Activated naive CD8-positive, alpha-beta T cell treated with anti-CD3 and anti-CD28 coated beads for 36 hours (primary cell): ENCODE data around the gene GPC6. TPM values are rescaled to one million over a fixed set of nuclear protein-coding genes. Genes with fewer than 3 reads are reported as not detected.

ENCODE experiments used
- DNase-seq: peaks from one replicate; pipeline ENCODE4 v3.0.0; 2021
- H3K27ac Mint-ChIP-seq: one replicate; pipeline ENCODE4 v1.8.0; 2022; ENCODE audit warnings: mild to moderate bottlenecking, moderate library complexity, mixed read lengths
- H3K27me3 Mint-ChIP-seq: one replicate; pipeline ENCODE4 v1.8.0; 2022; ENCODE audit warnings: mild to moderate bottlenecking, mixed read lengths
- H3K36me3 Mint-ChIP-seq: one replicate; pipeline ENCODE4 v1.8.0; 2021; ENCODE audit warnings: mild to moderate bottlenecking, mixed read lengths
- H3K4me1 Mint-ChIP-seq: one replicate; pipeline ENCODE4 v1.8.0; 2021; ENCODE audit warnings: mixed read lengths
- H3K4me3 Mint-ChIP-seq: one replicate; pipeline ENCODE4 v1.8.0; 2022; ENCODE audit warnings: mild to moderate bottlenecking, moderate library complexity, mixed read lengths
- H3K9me3 Mint-ChIP-seq: one replicate; pipeline ENCODE4 v1.8.0; 2022; ENCODE audit warnings: mixed read lengths
- total RNA-seq, 2 experiments: library from RNA; stranded (reverse); gene quantifications; one replicate each; pipeline ENCODE4 v1.2.3, GENCODE V29; 2021

The GPC6 gene
- total RNA-seq, 2 experiments from 2014 or later: not detected

DNA sequence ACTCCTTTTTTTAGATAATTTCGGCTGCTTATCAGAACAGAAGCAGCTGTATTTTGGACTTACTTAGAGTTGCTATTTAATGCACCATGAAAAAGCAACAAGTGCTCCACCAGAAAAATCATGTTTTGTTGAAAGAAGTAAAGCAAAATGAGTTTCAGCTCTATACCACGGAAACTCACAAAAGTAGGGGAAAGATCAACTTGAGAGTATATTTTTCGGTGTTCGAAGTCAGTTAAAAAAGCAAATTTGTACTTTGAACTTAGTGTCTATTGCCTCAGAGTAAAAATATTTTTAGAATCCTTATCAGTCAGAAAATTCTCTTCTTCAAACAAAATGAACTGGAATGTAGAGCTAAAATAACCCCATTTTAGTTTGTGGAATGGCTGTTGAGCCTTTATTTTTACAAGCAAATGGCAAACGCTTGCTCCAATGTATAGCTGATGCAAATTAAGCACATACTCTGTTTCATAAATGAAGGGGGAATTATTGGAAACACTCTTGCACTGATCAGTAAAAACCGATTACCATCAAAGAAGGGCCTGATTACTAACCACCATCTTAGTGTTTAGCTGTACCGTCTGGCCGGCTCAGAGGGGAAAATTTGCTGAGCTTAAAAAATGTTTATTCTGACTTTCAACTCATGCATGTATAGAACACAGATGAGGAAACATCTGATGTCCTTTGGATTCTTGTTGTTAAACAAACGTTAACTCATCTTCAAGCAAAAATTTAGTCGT, 540.7 kb downstream of the GPC6 start:
- no peak for DNase-seq
- Mint-ChIP-seq H3K27me3 (peaks cover 12% of the 10 kb centered on the region), H3K4me1 (no peaks in the 10 kb centered on the region), H3K9me3 (no peaks in the 10 kb centered on the region), H3K36me3 (no peaks in the 10 kb centered on the region), H3K4me3 (no peak overlapping the region), H3K27ac (no peak overlapping the region)

DNA sequence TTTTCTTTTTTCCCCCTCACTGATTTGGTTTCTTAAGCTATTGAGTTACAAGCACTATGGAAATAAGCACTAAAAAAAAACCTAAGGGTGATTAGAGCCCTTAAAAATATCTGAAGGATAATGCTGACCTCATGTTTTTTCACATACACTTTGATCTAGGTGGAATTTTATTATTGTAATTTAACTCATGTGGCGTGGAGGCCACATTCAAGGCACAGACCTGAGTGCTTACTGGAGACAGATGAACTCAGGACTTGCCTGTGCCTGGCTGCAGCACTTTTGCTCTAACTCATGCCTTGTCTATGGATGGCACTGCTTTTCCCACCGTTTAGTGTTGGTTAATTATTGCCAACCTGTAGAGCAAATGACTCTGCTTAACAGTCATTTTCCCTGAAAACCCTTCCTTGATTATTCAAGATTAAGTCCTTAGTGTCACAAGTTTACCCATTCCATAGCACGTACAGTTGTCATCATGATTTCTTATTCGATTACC, 541.4 kb downstream of the GPC6 start:
- H3K36me3 Mint-ChIP-seq: no peaks in the 10 kb centered on the region
- peaks cover 15% of the 10 kb centered on the region for H3K27me3 Mint-ChIP-seq
- DNase-seq: no peak
- H3K4me1 Mint-ChIP-seq: no peaks in the 10 kb centered on the region
- H3K27ac Mint-ChIP-seq: no peak overlapping the region
- H3K4me3 Mint-ChIP-seq: no peak overlapping the region
- H3K9me3 Mint-ChIP-seq: no peaks in the 10 kb centered on the region

DNA sequence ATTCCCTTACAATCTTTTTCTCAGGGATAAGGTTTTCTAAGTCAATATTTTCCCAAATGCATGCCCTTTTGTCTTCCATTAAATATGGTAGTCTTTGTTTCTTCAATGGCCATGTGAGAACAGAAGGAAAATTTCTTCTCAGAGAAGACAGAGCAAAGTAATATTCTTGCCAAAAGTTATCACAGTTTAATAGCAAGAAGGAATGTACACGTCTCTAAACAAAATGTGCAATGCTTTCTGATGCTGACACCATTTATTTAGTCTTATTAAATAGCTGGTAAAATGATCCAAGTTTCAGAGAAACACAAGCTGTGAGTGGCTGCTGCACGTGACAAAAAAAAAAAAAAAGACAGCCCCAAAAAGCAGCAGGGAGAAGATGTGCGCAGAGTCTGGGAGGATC, 542.5 kb downstream of the GPC6 start:
- Mint-ChIP-seq H3K36me3 (no peaks in the 10 kb centered on the region), H3K4me1 (no peaks in the 10 kb centered on the region), H3K9me3 (no peaks in the 10 kb centered on the region), H3K4me3 (no peak overlapping the region), H3K27me3 (peaks cover 11% of the 10 kb centered on the region), H3K27ac (no peak overlapping the region)
- DNase-seq: no peak

DNA sequence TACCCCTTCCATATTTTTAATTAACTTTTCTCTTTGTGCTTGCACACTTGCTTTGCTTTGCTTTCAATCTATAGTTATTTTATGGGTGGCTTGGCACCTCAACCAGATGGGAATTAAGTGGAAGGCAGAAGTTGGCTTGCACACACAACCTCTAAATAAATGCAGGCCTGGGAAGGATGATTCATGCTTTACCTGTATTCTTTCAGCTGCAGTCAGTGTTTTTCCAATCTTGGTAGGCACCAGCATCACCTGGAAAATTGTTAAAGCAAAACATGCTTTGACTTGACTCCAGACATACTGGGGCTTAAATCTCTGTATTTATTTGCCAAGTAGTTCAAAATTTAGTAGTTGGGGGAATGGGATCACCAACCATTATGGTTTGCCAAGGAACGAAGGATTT, 543.0 kb downstream of the GPC6 start:
- Mint-ChIP-seq H3K4me1 (no peaks in the 10 kb centered on the region), H3K27me3 (peaks cover 16% of the 10 kb centered on the region), H3K36me3 (no peaks in the 10 kb centered on the region), H3K27ac (no peak overlapping the region), H3K4me3 (no peak overlapping the region), H3K9me3 (no peaks in the 10 kb centered on the region)
- no peak for DNase-seq

DNA sequence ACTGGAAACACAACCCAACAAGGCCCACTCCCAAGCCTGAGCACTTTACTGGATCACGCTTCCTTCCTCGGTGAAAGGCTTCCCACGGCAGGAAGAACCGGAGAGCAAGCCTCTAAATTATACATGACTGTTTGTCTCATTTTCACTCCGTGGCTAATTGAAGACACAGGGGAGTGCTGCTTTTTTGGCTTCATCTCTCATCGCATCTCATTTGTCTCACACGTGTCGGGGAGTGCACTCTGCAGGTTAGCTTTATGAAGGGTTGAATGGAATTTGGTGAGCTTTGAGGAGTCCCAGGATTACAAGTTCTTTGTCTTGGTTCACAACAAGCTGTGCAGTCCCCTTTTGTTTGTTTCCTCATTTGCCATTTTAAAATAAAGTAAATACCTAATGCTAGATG, 544.6 kb downstream of the GPC6 start:
- no peak for DNase-seq
- H3K36me3 Mint-ChIP-seq: no peaks in the 10 kb centered on the region
- no peaks in the 10 kb centered on the region for H3K4me1 Mint-ChIP-seq
- H3K4me3 Mint-ChIP-seq: no peak overlapping the region
- H3K27me3 Mint-ChIP-seq: peaks cover 16% of the 10 kb centered on the region
- no peak overlapping the region for H3K27ac Mint-ChIP-seq
- no peaks in the 10 kb centered on the region for H3K9me3 Mint-ChIP-seq

DNA sequence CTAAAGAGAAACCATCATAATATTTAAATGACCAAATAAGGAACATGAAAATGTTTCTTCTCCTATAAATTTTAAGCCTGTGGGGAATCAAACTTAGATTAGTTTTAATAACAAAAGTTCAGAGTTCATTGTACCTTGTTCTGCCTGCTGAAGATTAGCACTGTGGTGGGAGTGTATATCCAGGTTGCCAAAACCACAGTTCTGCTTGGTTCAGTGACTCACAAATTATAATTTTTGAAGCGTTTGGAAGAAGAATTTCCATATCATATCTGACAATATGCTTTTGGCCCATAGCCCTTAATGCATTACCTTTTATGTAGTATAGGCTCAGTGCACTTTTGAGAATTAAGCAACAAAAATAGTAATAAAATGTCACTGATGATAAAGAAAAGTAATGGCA, 545.2 kb downstream of the GPC6 start:
- no peaks in the 10 kb centered on the region for H3K9me3 Mint-ChIP-seq
- H3K27me3 Mint-ChIP-seq: peaks cover 16% of the 10 kb centered on the region
- no peak for DNase-seq
- no peak overlapping the region for H3K4me3 Mint-ChIP-seq
- no peaks in the 10 kb centered on the region for H3K36me3 Mint-ChIP-seq
- no peak overlapping the region for H3K27ac Mint-ChIP-seq
- no peaks in the 10 kb centered on the region for H3K4me1 Mint-ChIP-seq

DNA sequence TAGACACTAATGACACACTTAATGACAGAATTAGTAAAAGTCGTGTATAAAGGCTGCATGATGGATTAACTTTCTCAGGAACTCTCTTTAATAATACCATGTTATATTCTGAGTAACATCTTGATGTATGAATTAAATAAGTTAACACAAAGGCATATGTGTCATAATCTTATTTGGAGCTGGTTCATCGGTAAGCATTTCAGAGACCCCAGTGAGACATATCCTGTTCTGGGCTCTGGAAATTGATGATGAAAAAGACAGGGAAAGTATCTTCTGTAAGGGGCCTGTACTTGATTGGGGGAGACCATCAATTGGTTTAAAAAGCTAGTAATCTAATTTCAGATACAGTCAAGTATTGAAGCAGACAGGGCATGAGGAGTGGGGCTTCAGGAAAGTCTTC, 547.9 kb downstream of the GPC6 start:
- no peak overlapping the region for H3K27ac Mint-ChIP-seq
- no peaks in the 10 kb centered on the region for H3K36me3 Mint-ChIP-seq

DNA sequence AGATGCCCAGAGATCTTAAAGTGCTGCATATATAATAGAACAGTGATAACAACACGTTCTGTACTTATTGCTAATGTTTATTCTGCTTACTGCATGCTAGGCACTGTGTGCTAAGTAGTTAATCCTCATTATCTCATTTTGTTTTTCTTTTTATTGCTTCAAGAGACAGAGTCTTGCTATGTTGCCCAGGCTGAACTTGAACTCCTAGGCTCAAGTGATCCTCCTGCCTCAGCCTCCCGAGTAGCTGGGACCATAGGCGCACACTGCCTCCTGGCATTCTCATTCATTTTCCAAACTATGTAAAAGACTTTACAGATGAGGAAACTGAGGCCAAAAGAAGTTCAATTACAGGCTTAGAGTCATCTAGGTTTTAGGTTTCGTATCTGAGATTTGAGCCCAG, 548.4 kb downstream of the GPC6 start:
- peaks cover 16% of the 10 kb centered on the region for H3K27me3 Mint-ChIP-seq
- DNase-seq: no peak
- no peaks in the 10 kb centered on the region for H3K36me3 Mint-ChIP-seq
- H3K4me3 Mint-ChIP-seq: no peak overlapping the region
- H3K9me3 Mint-ChIP-seq: no peaks in the 10 kb centered on the region
- no peaks in the 10 kb centered on the region for H3K4me1 Mint-ChIP-seq
- no peak overlapping the region for H3K27ac Mint-ChIP-seq

More for the DNA sequence above, 547.9 kb downstream of the GPC6 start:
- H3K4me3 Mint-ChIP-seq: no peak overlapping the region
- H3K9me3 Mint-ChIP-seq: no peaks in the 10 kb centered on the region
- no peak for DNase-seq
- no peaks in the 10 kb centered on the region for H3K4me1 Mint-ChIP-seq
- peaks cover 16% of the 10 kb centered on the region for H3K27me3 Mint-ChIP-seq

DNA sequence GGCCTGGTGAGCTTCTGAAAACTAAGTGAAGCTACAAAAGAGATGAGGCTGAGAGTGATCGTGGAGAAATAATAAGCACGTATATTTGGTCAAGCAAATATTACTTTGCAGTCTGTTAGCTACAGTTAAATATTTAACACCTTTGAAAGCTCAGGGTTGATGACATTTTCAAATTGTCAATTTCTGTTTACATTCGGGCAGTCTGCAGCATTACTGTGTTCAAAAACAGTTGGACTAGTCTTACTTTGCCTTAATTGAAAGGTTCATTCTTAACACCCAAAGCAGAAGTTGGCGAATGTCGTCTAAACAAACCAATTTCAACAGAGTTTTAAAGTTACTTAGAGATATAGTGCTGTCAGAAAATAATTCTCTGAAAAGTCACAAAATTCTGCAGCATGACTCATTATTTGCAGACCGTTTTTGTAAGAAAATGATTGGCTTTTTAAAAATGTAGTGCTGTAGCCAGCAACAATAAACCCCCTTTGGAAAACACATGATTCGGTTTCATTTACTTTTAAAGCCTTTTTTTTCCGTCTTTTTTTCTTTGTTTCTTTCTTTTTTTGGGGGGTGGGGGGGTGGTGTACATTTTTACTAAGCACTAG, 549.0 kb downstream of the GPC6 start:
- Mint-ChIP-seq H3K27me3 (peaks cover 16% of the 10 kb centered on the region), H3K4me1 (no peaks in the 10 kb centered on the region), H3K4me3 (no peak overlapping the region), H3K27ac (no peak overlapping the region), H3K9me3 (no peaks in the 10 kb centered on the region), H3K36me3 (no peaks in the 10 kb centered on the region)
- no peak for DNase-seq

DNA sequence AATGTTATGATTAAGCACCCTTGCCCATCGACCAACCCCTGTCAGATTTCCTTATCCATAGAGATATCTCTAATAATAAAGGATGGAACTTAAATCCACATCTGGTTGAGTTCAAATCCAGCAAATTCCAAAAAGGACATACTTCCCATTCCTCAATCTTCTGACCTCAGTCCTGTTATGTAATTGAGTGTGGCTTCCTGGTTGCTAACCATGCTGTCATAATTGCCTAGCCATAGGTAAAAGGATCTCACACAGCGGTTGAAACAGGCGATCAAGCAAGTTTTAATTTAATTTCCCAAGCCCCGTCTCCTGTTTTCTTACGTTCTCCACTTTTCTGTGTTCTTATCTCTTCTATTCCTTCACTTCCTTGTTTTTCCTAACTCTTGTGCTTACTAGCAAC, 550.3 kb downstream of the GPC6 start:
- H3K27ac Mint-ChIP-seq: no peak overlapping the region
- H3K27me3 Mint-ChIP-seq: peaks cover 13% of the 10 kb centered on the region
- H3K4me3 Mint-ChIP-seq: no peak overlapping the region
- no peaks in the 10 kb centered on the region for H3K9me3 Mint-ChIP-seq
- no peaks in the 10 kb centered on the region for H3K4me1 Mint-ChIP-seq
- no peak for DNase-seq
- no peaks in the 10 kb centered on the region for H3K36me3 Mint-ChIP-seq

DNA sequence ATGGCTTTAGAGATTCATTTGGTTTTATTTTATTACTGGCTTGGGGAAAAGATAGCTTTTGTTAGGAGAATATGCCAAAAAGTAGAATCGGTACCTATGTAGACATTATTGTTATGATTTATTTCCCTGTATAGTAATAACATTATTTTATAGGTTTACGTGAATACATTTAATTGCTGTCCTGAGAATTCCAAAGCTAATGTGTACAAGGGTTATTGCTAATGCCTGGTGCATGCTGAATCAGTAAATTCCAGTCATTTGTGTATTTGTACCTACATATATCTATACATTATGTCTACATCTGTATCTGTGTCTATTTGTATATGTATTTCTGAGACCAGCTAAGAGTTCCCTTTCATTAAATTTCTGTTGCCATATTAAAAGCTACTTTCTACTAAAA, 550.9 kb downstream of the GPC6 start:
- H3K36me3 Mint-ChIP-seq: no peaks in the 10 kb centered on the region
- DNase-seq: no peak
- H3K4me1 Mint-ChIP-seq: no peaks in the 10 kb centered on the region
- no peak overlapping the region for H3K27ac Mint-ChIP-seq
- H3K27me3 Mint-ChIP-seq: peaks cover 9% of the 10 kb centered on the region
- no peak overlapping the region for H3K4me3 Mint-ChIP-seq
- no peaks in the 10 kb centered on the region for H3K9me3 Mint-ChIP-seq

DNA sequence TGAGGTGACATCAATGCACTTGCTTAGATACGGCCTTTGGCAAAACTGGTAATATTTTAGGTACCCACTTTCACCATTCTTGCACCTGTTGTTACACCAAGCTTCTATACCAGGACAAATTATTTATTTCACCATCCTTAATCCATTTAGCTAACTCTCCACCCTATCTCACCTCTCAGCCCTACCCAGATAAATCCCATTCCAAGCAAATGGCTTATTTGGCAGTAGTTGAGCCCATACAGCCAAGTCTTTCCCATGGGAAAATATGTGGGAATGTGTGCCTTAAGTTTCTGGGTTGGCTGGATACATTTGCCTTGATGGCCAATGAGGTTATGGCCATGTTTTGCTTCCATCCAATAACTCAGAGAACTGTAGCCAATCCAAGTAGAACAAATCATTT, 551.9 kb downstream of the GPC6 start:
- peaks cover 3% of the 10 kb centered on the region for H3K9me3 Mint-ChIP-seq
- no peaks in the 10 kb centered on the region for H3K4me1 Mint-ChIP-seq
- H3K27ac Mint-ChIP-seq: no peak overlapping the region

DNA sequence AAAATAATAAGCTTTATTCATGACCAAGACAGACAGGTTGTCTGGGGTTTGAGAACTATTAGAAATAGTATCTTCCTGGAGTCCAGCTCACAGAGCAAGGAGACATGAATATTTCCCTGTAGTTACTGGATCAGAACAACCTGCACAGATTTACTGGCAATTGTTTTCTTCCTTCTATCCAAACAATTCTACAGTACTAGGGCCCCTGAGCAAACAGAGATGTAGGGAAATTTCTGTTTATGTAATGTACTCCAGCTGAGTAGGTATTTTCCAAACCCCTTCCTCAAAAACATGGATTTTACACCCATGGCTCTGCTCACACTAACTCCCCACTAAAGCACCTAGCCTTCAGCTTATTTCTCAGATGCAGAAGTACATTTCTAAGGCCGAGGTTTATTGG, 557.6 kb downstream of the GPC6 start:
- no peak overlapping the region for H3K4me3 Mint-ChIP-seq
- DNase-seq: no peak
- no peak overlapping the region for H3K27ac Mint-ChIP-seq
- H3K27me3 Mint-ChIP-seq: peaks cover 21% of the 10 kb centered on the region
- peaks cover 5% of the 10 kb centered on the region for H3K9me3 Mint-ChIP-seq
- no peaks in the 10 kb centered on the region for H3K4me1 Mint-ChIP-seq
- H3K36me3 Mint-ChIP-seq: no peaks in the 10 kb centered on the region

More for the DNA sequence above, 551.9 kb downstream of the GPC6 start:
- DNase-seq: no peak
- peaks cover 8% of the 10 kb centered on the region for H3K27me3 Mint-ChIP-seq
- H3K4me3 Mint-ChIP-seq: no peak overlapping the region
- H3K36me3 Mint-ChIP-seq: no peaks in the 10 kb centered on the region

DNA sequence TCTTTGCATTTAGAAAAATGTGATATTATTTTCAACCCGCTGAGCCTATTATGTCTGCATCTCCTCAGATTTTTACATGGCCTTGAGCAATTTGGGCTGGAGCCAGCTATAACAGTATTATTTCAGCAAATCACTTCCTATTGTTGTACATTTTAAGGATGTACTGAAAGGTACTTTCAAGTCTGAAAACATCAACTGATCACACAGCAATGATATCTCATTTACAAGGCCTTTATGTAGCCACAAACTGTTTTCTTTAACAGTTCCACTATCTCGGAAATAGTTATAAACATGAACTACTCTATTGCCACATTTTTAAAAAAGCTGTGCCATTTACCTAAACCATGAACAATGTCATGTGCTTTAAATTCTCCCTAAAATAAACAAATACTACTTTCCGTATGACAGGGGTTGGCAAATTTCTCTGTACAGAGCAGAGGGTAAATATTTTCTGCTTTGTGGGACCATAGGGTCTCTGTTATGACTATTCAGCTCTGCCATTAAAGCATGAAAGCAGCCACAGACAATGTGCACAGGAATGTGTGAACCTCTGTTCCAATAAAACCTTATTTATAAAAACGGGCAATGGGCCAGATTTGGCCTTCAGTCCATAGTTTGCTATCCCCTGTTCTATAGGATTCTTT, 560.4 kb downstream of the GPC6 start:
- H3K36me3 Mint-ChIP-seq: no peaks in the 10 kb centered on the region
- no peak overlapping the region for H3K27ac Mint-ChIP-seq
- peaks cover 5% of the 10 kb centered on the region for H3K9me3 Mint-ChIP-seq
- no peaks in the 10 kb centered on the region for H3K4me1 Mint-ChIP-seq
- H3K27me3 Mint-ChIP-seq: peaks cover 31% of the 10 kb centered on the region
- no peak for DNase-seq
- H3K4me3 Mint-ChIP-seq: no peak overlapping the region

DNA sequence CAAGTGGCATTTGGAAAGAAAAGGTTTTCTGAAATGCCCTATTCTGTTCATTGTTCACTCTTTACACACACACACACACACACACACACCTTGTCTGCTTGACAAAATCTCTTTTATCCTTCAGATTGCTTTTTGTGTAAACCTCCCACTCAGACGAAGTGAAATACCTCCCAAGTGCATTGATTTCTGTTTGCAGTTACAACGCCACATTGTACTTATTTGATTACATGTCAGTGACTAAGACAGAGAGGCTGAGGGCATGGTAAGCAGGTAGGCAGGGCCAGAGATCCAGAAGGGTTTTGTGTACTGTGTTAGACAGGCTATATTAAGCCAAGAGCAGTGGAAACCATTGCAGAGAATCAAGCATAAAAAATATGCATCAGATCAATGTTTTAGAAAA, 561.8 kb downstream of the GPC6 start:
- Mint-ChIP-seq H3K36me3 (no peaks in the 10 kb centered on the region), H3K9me3 (peaks cover 2% of the 10 kb centered on the region), H3K4me1 (no peaks in the 10 kb centered on the region), H3K4me3 (no peak overlapping the region), H3K27me3 (peaks cover 37% of the 10 kb centered on the region), H3K27ac (no peak overlapping the region)
- no peak for DNase-seq

DNA sequence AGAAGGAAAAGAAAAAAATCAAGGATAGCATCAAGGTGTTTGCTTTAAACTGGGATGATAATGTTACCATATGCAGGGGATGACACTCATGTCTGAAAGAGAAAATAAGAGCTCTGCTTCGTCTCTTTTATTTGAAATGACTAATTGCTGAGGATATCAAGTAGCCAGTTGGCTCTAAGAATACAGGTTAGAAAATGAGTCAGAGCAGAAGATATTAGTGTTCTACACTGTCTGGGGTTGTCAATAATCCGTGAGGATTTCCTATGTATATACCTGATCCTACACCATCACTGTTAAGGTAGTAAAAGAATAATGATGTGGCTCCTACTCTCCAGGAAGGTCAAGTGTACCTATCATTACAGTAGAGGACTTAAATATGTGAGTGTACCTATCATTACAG, 562.5 kb downstream of the GPC6 start:
- no peaks in the 10 kb centered on the region for H3K36me3 Mint-ChIP-seq

More for the DNA sequence above, 562.5 kb downstream of the GPC6 start:
- no peaks in the 10 kb centered on the region for H3K9me3 Mint-ChIP-seq
- H3K27me3 Mint-ChIP-seq: peaks cover 37% of the 10 kb centered on the region
- H3K4me3 Mint-ChIP-seq: no peak overlapping the region
- DNase-seq: no peak
- H3K27ac Mint-ChIP-seq: no peak overlapping the region
- peaks cover 4% of the 10 kb centered on the region for H3K4me1 Mint-ChIP-seq
